Measurements from ENCODE around the gene INO80D.
"Not testable (repeated sequence)": the region's sequence is repeated elsewhere in the genome, so short reads cannot be mapped to it uniquely, and the experiment has no call there.

Gene INO80D, protein sequence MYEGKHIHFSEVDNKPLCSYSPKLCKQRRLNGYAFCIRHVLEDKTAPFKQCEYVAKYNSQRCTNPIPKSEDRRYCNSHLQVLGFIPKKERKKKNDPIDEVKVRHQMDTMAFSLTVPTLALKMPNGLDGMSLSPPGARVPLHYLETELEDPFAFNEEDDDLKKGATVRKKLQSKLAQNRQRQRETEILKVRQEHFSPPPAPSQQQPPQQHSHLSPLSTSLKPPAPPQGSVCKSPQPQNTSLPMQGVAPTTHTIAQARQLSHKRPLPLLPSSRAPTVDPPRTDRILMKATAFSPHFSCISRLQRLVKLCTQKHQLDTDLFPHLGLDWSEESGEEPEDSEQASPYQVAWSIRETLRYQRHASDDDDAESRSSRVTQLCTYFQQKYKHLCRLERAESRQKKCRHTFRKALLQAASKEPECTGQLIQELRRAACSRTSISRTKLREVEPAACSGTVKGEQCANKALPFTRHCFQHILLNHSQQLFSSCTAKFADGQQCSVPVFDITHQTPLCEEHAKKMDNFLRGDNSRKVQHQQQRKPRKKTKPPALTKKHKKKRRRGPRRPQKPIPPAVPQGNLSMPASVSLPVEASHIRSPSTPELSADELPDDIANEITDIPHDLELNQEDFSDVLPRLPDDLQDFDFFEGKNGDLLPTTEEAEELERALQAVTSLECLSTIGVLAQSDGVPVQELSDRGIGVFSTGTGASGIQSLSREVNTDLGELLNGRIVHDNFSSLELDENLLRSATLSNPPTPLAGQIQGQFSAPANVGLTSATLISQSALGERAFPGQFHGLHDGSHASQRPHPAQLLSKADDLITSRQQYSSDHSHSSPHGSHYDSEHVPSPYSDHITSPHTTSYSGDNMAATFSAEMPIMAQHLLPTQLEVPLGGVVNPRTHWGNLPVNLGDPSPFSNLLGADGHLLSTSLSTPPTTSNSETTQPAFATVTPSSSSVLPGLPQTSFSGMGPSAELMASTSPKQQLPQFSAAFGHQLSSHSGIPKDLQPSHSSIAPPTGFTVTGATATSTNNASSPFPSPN

DNA sequence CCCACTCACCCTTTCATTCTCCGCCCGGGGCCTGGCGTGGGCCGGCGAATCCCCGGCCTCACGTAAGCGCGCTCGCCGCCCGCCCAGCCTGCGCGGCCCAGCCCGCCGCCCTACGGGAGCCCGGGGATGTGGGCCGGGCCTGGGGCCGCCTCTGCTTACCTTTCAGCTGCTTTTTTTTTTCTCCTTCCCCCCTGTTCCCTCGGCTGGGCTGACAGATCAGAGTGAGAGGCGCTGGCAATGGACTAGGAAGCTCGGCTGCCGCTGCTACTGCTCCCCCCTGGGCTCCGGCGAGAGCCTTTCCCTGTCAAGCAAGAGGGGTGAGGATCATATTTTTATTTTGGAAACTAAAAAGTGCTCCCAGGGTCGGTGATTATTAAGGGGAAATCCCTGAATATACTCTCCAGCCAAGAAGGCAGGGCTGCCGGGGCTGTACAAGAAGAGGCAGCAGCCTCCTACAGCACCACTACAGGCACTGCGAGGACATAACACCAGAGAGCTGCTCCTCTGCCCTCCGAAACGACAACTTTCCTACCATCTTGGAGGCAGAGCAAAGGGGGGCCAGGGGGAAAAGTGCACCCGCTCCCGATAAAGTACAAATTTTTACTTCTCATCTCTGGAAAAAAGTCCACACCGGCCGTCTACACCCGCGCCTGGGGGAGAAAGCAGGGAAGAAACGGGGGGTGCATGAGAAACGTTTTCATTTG is at the start of gene INO80D:
INO80D (minus strand) TSS at position 433 of the 704 bp plus-strand sequence. CDS start 23,158 bp downstream, outside the sequence.
- peak; percentile 89 for DNase-seq (ENCODE audit: low spot score)

DNA sequence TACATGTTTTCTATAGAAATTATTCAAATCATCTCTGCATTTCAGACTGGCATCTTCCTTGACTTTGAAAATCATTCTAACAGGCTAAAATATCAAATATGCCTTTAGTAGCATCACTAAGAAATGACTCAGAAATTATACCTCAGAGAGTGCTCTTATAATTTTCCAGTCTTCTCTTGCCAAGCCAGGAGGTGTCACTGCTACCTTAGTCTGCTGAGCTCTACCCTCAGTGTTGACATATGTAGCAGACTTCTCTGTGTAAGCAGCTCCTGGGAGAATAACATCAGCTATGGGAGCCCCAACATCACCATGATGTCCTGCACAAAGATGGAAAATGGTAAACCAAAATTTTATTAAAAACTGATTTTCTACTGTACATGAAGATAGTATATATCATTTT is 41.7 kb upstream of the INO80D start:
- no peak for DNase-seq (ENCODE audit: low spot score)

DNA sequence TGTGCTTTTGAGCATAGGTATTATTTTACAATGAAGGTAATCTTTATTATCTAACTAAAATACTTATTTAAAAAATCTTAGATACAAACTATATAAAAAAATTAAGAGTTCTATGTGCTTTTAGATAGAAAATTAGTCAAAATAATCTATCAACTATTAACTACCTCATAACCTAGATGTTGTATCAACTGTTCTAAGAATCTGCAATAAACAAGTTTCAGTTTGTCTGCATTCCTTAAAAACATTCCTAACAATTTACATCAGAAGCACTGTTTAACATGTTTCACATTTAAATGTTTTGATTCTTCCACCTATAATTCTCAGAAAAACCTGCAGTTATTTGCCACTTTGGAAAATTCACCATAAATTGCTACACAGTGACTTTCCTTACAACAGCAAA is 39.9 kb upstream of the INO80D start:
- DNase-seq (ENCODE audit: low spot score), result no peak

- DNase-seq (ENCODE audit: low spot score), result not testable (repeated sequence)
Measured at GRCh38 chr2:206122569-206122968, 36.6 kb upstream of the INO80D start.

DNA sequence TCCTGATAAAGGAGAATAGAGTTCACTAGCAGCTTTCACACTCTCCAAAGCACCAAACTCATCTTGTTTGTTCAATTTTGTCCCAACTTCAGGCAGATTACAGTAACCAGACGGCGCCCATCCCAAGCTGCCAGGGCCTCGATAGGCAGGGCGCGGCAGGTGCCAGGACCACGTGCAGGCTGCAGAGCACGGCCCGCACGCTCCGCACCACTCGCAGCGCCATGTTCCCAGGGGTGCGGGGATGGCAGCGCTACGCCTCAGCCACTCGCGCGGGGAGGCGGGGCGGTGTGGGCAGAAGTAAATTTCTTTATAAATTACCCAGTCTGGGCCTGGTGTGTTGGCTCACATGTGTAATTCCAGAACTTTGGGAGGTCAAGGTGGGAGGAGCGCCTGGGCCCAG is 30.3 kb upstream of the INO80D start:
- no peak for DNase-seq (ENCODE audit: low spot score)

DNA sequence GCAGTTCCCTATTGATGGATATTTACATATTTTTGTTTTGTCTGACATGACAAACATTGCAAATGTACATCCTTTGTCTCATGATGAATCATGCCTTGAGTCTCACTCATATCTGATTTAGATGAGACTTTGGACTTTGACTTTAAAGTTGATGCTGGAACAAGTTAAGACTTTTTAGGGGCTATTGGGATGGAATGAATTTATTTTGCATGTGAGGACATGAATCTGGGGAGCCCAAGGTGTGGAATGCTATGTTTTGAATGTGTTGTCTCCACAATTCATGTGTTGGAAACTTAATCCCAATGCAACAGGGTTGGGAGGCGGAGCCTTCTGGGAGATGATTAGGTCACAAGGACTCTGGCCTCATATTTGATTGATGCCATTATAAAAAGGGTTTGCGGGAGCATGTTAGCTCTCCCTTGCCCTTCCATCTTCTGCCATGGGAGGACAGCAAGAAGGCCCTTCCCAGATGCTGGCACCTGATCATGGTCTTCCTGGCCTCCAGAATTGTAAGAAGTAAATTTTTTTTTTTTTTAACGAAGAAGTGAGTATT is 29.1 kb upstream of the INO80D start:
- DNase-seq (ENCODE audit: low spot score), result no peak

- no peak for DNase-seq (ENCODE audit: low spot score)
Measured at GRCh38 chr2:206112846-206113547, 27.0 kb upstream of the INO80D start.

DNA sequence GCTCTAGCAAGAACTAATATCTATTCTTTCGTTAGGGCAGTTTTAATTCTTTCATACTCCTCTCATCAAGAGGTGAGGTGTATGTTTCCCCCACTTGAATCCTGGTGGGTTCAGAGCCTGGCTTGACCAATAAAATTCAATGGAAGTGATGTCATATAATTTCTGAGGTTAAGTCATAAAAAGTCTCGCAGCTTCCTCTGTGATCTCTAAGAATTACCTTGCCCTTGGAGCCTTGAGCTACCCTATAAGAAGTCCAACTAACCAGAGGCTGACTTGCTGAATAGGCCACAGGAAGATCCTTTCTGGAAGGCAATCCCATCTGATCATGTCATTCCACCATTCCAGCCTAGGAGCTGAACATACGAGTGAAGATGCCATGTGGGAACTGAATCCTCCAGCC is 26.1 kb upstream of the INO80D start:
- no peak for DNase-seq (ENCODE audit: low spot score)

DNA sequence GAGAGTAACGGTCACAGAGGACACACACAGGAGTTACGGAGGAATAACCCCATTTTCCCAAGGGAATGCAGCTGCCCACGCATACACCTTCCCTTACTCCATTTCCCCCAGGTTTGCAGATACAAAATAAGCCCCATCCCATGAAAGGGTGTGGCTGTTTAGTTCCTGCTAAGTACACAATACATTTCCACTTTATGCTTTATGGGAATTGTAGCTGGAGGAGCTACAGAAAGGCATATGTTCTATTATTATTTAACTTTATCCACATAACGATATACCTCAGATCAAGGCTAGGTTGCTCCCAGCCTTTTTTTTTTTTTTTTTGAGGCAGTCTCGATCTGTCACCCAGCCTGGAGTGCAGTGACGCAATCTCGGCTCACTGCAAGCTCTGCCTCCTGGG is 22.7 kb upstream of the INO80D start:
- DNase-seq (ENCODE audit: low spot score), result no peak

DNA sequence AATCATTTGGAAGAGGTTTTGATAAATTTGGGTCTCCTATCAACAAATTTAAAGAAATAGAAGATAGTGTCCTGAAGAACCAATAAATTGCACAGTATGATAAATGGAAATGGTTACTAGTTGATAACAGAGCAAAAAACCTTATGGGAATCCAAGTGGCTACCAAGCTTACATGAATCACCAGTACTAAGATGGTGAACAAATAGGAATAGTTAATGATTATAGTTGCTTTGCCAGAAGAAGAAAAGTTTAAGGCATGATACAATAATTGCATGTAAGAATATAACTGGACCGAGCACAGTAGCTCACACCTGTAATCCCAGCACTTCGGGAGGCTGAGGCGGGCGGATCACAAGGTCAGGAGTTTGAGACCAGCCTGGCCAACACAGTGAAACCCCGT is 19.6 kb upstream of the INO80D start:
- no peak for DNase-seq (ENCODE audit: low spot score)

DNA sequence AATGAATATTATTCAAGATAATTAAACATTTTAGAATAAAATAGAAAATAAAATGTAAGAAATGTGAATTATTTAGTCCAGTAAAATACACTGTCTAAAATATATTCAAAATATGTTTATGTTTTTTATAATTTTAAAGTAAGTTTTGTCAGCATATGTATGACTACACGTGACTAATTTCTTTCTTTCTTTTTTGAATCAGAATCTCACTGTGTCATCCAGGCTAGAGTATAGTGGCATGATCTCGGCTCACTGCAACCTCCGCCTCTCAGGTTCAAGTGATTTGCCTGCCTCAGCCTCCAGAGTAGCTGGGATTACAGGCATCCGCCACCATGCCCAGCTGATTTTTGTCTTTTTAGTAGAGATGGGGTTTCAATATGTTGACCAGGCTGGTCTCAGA is 19.1 kb upstream of the INO80D start:
- no peak for DNase-seq (ENCODE audit: low spot score)

DNA sequence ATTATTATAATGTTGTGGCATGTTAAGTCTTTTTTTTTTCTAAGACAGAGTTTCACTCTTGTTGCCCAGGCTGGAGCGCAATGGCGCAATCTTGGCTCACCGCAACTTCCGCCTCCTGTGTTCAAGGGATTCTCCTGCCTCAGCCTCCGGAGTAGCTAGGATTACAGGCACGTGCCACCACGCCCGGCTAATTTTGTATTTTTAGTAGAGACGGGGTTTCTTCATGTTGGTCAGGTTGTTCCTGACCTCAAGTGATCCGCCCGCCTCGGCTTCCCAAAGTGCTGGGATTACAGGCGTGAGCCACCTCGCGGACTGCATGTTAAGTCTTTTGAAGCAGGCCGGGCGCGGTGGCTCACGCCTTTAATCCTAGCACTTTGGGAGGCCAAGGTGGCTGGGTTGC is 12.9 kb upstream of the INO80D start:
- DNase-seq (ENCODE audit: low spot score), result not testable (repeated sequence)

- DNase-seq (ENCODE audit: low spot score), result no peak
Measured at GRCh38 chr2:206098471-206098870, 12.5 kb upstream of the INO80D start.

DNA sequence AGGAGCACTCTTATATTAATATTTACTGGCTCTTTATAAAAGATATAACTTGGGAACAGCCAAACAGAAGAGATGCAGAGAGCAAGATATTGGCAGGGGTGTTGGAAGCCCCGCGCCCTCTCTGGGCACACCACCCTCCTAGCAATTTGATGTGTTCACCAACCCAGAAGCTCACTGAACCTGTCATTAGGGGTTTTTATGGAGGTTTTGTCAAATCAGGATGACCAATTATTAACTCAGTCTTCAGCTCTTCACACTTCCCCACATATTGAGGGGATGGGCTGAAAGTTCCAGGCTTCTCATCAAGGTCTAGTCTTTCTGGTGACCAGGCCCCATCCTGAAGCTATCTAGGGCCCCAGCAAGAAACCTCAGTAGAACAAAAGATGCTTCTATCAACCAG is 10.9 kb upstream of the INO80D start:
- no peak for DNase-seq (ENCODE audit: low spot score)

GRCh38 chr2:206095536-206096332 is 9.8 kb upstream of the INO80D start:
- no peak for DNase-seq (ENCODE audit: low spot score)

DNA sequence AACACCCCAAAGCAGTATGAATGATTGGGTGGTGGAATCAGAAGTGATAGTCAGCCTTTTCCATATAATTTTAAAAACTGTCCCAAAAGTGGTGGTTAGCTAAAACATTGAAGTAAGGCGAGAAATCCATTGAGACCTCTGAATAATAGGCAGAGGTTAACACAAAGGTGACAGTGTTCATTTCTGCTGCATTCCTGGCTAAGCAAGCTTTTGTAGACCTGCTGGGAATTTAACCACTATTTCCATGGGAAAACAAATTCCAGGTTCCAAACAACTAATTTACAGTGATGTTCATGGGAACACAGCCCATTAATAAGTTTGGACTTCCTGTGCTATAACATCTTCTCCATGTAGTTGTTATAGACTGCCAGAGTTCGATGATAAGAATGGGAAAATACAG is 6.3 kb upstream of the INO80D start:
- DNase-seq (ENCODE audit: low spot score), result no peak

DNA sequence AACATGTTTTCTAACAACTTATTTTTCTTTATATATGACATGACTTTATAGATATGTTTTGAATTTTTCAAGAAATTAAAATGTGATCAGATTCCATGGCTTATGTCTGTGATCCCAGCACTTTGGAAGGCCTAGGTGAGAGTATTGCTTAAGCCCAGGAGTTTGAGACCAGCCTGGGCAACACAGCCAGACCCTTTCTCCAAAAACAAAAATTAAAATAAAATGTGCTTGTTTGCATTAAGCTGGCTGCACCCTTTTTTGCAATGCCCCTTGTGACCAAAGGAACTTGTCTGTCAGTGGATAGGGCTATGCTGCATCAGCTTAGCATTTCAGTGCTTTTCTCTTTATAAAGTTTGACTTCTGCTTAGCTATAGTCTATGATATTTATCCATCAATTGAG is 2.3 kb upstream of the INO80D start:
- DNase-seq (ENCODE audit: low spot score), result no peak

GRCh38 chr2:206086716-206087350 is 859 bp upstream of the INO80D start:
- peak; percentile 64 for DNase-seq (ENCODE audit: low spot score)

DNA sequence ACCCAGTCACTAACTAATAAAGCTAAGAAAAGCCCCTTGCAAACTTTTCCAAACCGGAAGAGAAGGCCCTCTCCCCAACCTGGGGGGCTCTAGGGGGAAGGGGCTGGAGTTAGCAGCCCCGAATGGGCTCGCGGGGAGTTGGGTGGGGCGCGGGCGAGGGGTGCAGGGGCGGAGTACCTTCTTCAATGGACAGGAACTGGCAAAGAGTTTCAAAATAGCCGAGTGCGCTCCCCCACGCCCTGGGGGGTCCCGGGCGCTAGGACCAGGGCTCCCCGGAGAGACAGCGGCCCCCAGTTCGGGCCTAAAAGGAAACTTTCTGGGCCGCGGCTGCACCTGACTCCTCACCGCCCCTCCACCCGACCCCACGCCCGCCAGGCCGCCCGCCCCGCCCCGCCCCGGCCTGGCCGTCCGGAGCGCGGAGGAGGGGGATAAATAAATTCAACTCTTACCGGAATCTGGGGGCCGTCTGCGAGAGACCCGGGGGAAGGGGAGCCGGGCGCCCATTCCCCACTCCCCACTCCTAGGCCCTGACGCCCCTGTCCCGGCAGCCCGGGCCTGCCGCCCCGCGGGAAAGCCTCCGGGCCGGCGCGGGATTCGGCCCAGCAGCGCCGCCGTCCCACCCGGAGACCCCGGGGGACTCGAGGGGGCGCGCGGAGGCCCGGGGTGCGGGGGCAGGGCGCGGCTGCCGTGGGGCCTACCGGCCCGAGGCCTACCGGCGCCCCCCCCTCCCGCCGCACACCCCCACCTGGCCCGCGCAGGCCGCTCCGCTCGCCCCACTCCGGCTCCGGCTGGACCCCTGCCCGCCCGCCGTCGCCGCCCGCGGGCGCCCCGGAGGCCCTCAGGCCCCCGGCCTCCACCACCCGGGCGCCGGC is 868 bp downstream of the INO80D start:
- peak; percentile 64 for DNase-seq (ENCODE audit: low spot score)
